Uterus (tissue), 4 donors: Measurements from ENCODE around the gene IFITM5. TPM values are rescaled to one million over a fixed set of nuclear protein-coding genes. Genes with fewer than 3 reads are reported as not detected.
A peak's percentile ranks its signal among the peaks of the same experiment; 100 is the strongest.

Source experiments
- DNase-seq, 2 donors: peaks; one replicate each; pipeline ENCODE4 v3.0.0-alpha.2; 2019 to 2020
- H3K27ac ChIP-seq, 2 donors: fragments of 200-600 bp; sonication (generic); 1 replicate in 1 of 2; 2 replicates in 1 of 2; pipeline ENCODE4 v1.5.1; 2016 to 2018
- H3K27me3 ChIP-seq, 2 donors: fragments of 200-600 bp; sonication (generic); one replicate each; pipeline ENCODE4 v1.5.1; 2018 to 2019; ENCODE audit warnings: control low read depth in 1 of 2
- H3K36me3 ChIP-seq, 2 donors: fragments of 200-600 bp; sonication (generic); one replicate each; pipeline ENCODE4 v1.5.1; 2019; ENCODE audit warnings: control low read depth in 1 of 2
- H3K4me1 ChIP-seq, 2 donors: fragments of 200-600 bp; sonication (generic); one replicate each; pipeline ENCODE4 v1.5.1; 2018 to 2019; ENCODE audit warnings: control low read depth in 1 of 2
- H3K4me3 ChIP-seq, 2 donors: fragments of 200-600 bp; sonication (generic); 1 replicate in 1 of 2; 2 replicates in 1 of 2; pipeline ENCODE4 v1.5.1; 2018 to 2019; ENCODE audit warnings: mild to moderate bottlenecking in 1 of 2
- H3K9me3 ChIP-seq, 2 donors: fragments of 200-600 bp; sonication (generic); one replicate each; pipeline ENCODE4 v1.5.1; 2019; ENCODE audit warnings: control low read depth in 1 of 2
- POLR2A ChIP-seq, 2 donors: fragments of 450-650 bp; IDR thresholded peaks; one replicate each; pipeline ENCODE4 v1.6.1; 2016; ENCODE audit warnings: antibody characterized with exemption in 2 of 2, mild to moderate bottlenecking in 1 of 2, moderate library complexity in 1 of 2
- intact Hi-C: fragments of 100-400 bp; cut with DNase I; formaldehyde crosslinking; loops from one replicate; pipeline ENCODE4 v1.15.1; 2023; ENCODE audit warnings: low total_unique reads
- total RNA-seq, 4 donors: library from RNA; depleted of rRNA in 3 of 4; stranded (reverse); fragments of >200 nt in 3 of 4; gene quantifications; one replicate each; pipeline versions ENCODE4 v1.1.0 to v1.2.4, GENCODE V29; 2014 to 2023
- TF ChIP-seq, protein P1 (sequence below), 4 experiments: fragments of 200-600 bp in 2 of 4; fragments of 450-650 bp in 2 of 4; sonication (generic) in 2 of 4; IDR thresholded peaks; one replicate each; pipeline ENCODE4 v1.5.1; 2016 to 2019; ENCODE audit warnings: antibody characterized with exemption in 4 of 4, mild to moderate bottlenecking in 2 of 4, moderate library complexity in 1 of 4
- donor health status: DM: yes; HTN: yes; CAD: no.

IFITM5 gene
- total RNA-seq, 4 donors from 2014 or later: not detected

DNA sequence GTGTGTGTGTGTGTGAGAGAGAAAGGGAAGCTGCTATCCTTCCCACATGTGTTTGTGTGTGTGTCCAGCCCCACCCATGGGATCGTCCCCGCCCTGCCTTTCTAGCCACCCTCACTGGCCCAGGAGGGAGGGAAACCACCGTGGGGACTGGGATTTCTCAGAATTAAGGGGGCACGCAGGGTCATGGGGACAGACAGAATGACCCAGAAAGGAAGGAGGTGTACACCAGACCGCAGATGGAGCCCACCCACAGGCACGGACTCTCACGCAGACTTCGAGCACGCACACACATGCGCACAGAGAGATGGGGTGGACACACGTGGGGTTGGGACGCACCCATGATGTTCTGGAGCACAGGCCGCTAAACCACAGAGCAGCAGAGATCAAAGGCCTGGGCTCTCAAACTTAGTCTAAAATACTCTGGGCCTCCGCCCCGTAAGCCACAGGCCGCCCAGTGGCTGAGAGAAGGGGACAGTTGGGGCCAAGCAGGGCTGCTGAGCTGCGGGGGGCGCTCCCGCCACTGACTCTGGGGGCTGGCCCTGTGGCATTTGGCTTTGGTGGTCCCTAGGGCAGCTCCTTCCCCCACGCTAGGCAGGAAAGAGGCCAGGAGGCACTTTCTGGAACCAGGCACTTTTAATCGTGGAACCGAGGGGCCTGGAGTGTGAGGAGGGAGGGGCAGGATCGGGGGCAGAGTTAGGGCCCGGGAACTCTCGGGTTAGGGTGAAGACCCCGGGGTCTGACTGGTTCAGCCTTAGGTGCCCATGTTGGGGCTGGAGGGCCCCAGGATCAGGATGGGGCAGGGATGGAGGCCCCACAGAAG is 1.5 kb downstream of the IFITM5 start:
- Histone ChIP-seq H3K4me1 (no peaks in the 10 kb centered on the region), H3K27me3 (peaks cover 0 to 5% of the 10 kb centered on the region in 2 donors), H3K27ac (no peak overlapping the region), H3K9me3 (no peaks in the 10 kb centered on the region), H3K4me3 (no peak overlapping the region), H3K36me3 (no peaks in the 10 kb centered on the region)
- intact Hi-C loops: no loop called here
- TF ChIP-seq POLR2A (IDR thresholded peaks at IDR 0.05): no peak
- TF ChIP-seq, protein P1, sequence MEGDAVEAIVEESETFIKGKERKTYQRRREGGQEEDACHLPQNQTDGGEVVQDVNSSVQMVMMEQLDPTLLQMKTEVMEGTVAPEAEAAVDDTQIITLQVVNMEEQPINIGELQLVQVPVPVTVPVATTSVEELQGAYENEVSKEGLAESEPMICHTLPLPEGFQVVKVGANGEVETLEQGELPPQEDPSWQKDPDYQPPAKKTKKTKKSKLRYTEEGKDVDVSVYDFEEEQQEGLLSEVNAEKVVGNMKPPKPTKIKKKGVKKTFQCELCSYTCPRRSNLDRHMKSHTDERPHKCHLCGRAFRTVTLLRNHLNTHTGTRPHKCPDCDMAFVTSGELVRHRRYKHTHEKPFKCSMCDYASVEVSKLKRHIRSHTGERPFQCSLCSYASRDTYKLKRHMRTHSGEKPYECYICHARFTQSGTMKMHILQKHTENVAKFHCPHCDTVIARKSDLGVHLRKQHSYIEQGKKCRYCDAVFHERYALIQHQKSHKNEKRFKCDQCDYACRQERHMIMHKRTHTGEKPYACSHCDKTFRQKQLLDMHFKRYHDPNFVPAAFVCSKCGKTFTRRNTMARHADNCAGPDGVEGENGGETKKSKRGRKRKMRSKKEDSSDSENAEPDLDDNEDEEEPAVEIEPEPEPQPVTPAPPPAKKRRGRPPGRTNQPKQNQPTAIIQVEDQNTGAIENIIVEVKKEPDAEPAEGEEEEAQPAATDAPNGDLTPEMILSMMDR (IDR thresholded peaks at IDR 0.05): no peak
- peak in 1 of 2 donors; percentile 16 for DNase-seq

DNA sequence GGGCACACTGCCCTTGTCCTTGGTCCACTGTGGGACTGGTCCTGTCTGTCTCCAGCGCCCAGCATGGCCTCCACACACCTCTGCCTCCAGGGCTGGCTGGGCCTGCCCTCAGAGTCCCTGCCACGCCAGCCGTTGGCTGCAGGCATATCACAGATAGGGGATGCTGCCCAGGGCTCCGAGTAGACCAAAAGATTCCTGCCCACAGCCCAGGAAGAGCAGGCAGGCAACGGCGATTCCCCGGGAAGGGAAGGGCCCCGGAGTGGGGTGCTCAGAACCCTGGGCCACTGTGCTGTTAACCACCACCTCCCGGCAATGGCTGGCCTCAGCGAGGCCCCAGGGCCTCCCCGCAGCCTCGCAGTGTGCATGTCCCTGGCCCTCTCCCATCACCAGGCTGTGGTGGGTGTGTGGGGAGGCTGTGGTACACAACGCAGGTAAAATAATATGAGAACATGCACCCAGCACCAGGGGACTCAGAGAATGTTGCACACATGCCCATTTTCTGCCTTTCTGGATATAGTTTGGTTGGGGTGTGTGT is 2.2 kb downstream of the IFITM5 start:
- Histone ChIP-seq H3K27ac (no peak overlapping the region), H3K27me3 (peaks cover 0 to 5% of the 10 kb centered on the region in 2 donors), H3K4me1 (no peaks in the 10 kb centered on the region), H3K4me3 (no peak overlapping the region), H3K9me3 (no peaks in the 10 kb centered on the region), H3K36me3 (no peaks in the 10 kb centered on the region)
- no peak for TF ChIP-seq POLR2A (IDR thresholded peaks at IDR 0.05)
- TF ChIP-seq, protein P1 (IDR thresholded peaks at IDR 0.05): no peak
- intact Hi-C loops: no loop called here
- peak in 1 of 2 donors; percentile 13 for DNase-seq

DNA sequence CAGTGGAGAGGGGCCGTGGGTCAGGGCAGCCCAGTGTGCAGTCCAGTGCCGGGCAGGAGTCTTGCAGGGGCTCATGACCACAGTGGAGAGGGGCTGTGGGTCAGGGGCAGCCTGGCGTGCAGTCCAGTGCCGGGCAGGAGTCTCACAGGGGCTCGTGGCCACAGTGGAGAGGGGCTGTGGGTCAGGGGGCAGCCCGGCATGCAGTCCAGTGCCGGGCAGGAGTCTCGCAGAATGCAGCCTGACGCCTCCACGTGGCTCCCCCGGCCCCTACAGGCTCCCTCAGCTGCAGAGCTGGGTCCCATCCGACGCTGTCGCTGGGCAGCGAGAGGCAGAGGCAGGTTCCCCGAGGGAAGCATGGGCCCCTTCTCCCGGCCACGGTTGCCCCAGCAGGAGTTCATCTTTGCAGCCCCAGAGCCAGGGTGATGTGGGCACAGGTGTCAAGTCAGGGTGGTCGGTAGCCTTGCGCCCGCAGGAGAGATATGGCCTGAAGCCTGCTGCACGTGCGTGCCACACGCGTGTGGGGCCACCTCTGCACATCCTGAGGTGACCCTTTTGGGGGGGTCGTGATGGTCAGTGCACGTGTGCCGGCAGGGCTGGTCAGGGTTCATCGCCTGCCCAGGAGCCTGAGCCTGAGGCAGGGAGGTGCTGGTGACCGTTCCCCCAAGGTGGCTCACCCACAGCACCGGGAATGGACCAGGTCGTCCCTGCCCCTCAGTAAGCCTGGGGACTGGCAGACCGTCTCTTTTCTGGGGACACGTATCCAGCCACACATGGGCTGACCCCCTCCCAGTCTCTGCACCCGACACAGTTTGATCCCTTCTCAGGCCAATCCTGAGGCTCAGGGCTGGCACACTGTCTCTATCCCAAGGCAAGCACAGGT is 2.9 kb downstream of the IFITM5 start:
- Histone ChIP-seq H3K9me3 (no peaks in the 10 kb centered on the region), H3K4me1 (no peaks in the 10 kb centered on the region), H3K27me3 (peaks cover 0 to 5% of the 10 kb centered on the region in 2 donors), H3K27ac (no peak overlapping the region), H3K36me3 (no peaks in the 10 kb centered on the region), H3K4me3 (no peak overlapping the region)
- intact Hi-C loops: no loop called here
- TF ChIP-seq POLR2A (IDR thresholded peaks at IDR 0.05): no peak
- TF ChIP-seq, protein P1 (IDR thresholded peaks at IDR 0.05): no peak
- DNase-seq: peak in 1 of 2 donors; percentile 8

DNA sequence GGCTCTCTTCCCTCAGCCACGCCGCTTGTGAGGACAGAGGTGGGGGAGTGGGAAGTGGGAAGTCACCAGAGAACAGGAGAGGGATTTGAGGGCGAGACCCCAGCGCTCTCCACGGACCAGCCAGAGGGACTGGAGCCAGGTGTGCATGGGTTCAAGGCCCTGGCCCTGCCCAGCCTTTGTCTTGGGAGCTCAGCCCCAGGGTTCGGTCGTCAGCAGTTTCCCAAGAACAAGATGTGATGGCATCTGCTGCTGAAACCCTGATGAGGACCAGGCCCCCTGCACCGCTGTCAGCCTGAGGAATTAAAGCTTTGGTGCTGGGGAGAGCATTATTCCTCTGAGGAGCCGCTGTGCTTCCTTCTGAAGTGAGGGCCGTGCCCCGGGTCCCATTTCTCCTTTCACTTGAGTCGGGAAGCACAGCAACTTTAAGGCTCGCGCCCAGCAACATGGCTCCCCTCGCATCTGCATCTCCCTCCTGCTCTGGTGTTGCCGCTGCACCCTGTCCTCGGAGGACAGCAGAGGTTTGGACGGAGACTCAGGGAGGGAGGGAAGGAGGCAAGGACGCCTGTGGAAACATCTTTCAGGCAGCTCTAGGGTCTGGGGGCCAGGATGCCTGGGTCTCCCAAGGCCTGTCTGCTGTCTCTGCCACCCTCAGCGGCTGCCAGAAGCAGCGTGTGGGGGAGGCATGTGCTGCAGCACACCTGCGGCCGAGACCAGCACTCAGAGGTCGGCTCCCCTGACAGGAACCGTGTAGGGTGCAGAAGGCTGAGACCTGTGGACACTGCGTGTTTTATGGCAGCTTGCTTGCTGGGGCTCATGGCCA is 3.8 kb downstream of the IFITM5 start:
- intact Hi-C loops: no loop called here
- no peaks in the 10 kb centered on the region for H3K4me1 ChIP-seq
- peaks cover 0 to 5% of the 10 kb centered on the region in 2 donors for H3K27me3 ChIP-seq
- H3K36me3 ChIP-seq: no peaks in the 10 kb centered on the region
- no peak overlapping the region for H3K27ac ChIP-seq
- no peaks in the 10 kb centered on the region for H3K9me3 ChIP-seq
- DNase-seq: no peak
- H3K4me3 ChIP-seq: no peak overlapping the region
- no peak for TF ChIP-seq POLR2A (IDR thresholded peaks at IDR 0.05)
- TF ChIP-seq, protein P1 (IDR thresholded peaks at IDR 0.05): no peak
